HepG2 (cell line): Measurements from ENCODE around the gene VPS13D.

Experiments
- ATF1 ChIP-seq: IDR thresholded peaks from 2 replicates; pipeline ENCODE4 v1.6.1; 2016; ENCODE audit warnings: mild to moderate bottlenecking, control low read depth
- HMGXB3 ChIP-seq: sonication (generic); formaldehyde crosslinking; IDR thresholded peaks from 2 replicates; pipeline ENCODE4 v1.4.0; 2020; ENCODE audit warnings: missing genetic modification reagents, borderline replicate concordance
- POLR2AphosphoS5 ChIP-seq: IDR thresholded peaks from 2 replicates; pipeline ENCODE4 v1.6.1; 2012; ENCODE audit warnings: low read depth, low read length
- ZBTB10 ChIP-seq: sonication (generic); formaldehyde crosslinking; IDR thresholded peaks from 2 replicates; pipeline ENCODE4 v1.4.0; 2020; ENCODE audit warnings: missing genetic modification reagents, borderline replicate concordance

- TF ChIP-seq HMGXB3 (CRISPR knock-in tag): no peak
- TF ChIP-seq ZBTB10 (CRISPR knock-in tag): no peak
- TF ChIP-seq POLR2AphosphoS5: no peak
- TF ChIP-seq ATF1 (CRISPR knock-in tag): no peak
These were observed 243.9 kb downstream of the VPS13D start for GRCh38 chr1:12473596-12474362.
